ENCODE measurements around the gene TTC7B. TPM values are rescaled to one million over a fixed set of nuclear protein-coding genes. Genes with fewer than 3 reads are reported as not detected.

The TTC7B gene
- total and polyA plus RNA-seq, 2 of the 8 experiments (the other 6 are each of a cell fraction or from before 2014, with no cell fraction given), result 23.7 to 34.0 TPM

GRCh38 chr14:90521084-90521929 lies 294.9 kb downstream of the TTC7B start:
- H3K4me2 ChIP-seq (ENCODE audit: insufficient read depth in 1 of 2, low read depth in 2 of 2, low read length in 2 of 2), result no peak overlapping the region

More at GRCh38 chr14:90521084-90521929, 294.9 kb downstream of the TTC7B start:
- Histone ChIP-seq H3K56ac (replicated peaks; ENCODE audit: insufficient read length, low read depth, low read length) (no peak overlapping the region), H3K23ac (ENCODE audit: insufficient read length) (no peak overlapping the region), H4K20me1 (replicated peaks in 1 of 2; ENCODE audit: control insufficient read depth in 1 of 2, insufficient read depth in 2 of 2, low read length in 2 of 2) (no peaks in the 10 kb centered on the region), H3K4ac (replicated peaks; ENCODE audit: insufficient read length, low read depth, low read length) (no peak overlapping the region), H4K5ac (ENCODE audit: insufficient read length, low read depth, low read length) (no peak overlapping the region), H4K8ac (ENCODE audit: extremely low read depth, insufficient read depth, low read length) (no peak overlapping the region), H3K27me3 (replicated peaks in 1 of 4; ENCODE audit: control insufficient read depth in 3 of 4, extremely low read depth in 1 of 4, insufficient read depth in 3 of 4, low read length in 3 of 4) (no peaks in the 10 kb centered on the region), H3K79me2 (ENCODE audit: control insufficient read depth in 1 of 2, insufficient read depth in 2 of 2, low read length in 2 of 2) (no peaks in the 10 kb centered on the region), H2BK5ac (ENCODE audit: low read depth, low read length) (no peak overlapping the region), H2BK20ac (ENCODE audit: low read length) (no peak overlapping the region), H4K91ac (replicated peaks; ENCODE audit: insufficient read length, low read length) (no peak overlapping the region), H3K27ac (ENCODE audit: low read depth, low read length) (no peak overlapping the region), H2AK5ac (ENCODE audit: low read depth, low read length) (no peak overlapping the region), H2AFZ (ENCODE audit: low read length) (no peak overlapping the region), H3K4me3 (ENCODE audit: extremely low read depth in 1 of 4, insufficient read depth in 2 of 4, low read depth in 3 of 4, low read length in 4 of 4) (no peak overlapping the region), H3K79me1 (ENCODE audit: low read depth, low read length) (no peaks in the 10 kb centered on the region), H2BK12ac (ENCODE audit: low read depth, low read length) (no peak overlapping the region), H3K4me1 (replicated peaks in 1 of 4; ENCODE audit: control insufficient read depth in 3 of 4, insufficient read depth in 4 of 4, low read length in 3 of 4) (peaks cover 0 to 9% (median 6%) of the 10 kb centered on the region in 4 experiments; a peak in 6 of 7 replicates), H3K9ac (replicated peaks in 1 of 4; ENCODE audit: extremely low read depth in 1 of 4, low read depth in 3 of 4, low read length in 3 of 4) (no peak overlapping the region), H3K18ac (ENCODE audit: extremely low read depth, low read length) (no peak overlapping the region), H2BK15ac (ENCODE audit: low read length) (no peak overlapping the region), H3K23me2 (ENCODE audit: low read depth, low read length) (no peaks in the 10 kb centered on the region), H3K36me3 (ENCODE audit: control insufficient read depth in 2 of 4, insufficient read depth in 4 of 4, low read length in 3 of 4) (no peaks in the 10 kb centered on the region), H3K14ac (ENCODE audit: insufficient read length) (no peak overlapping the region), H3K9me3 (ENCODE audit: insufficient read depth in 2 of 2, low read depth in 1 of 2, low read length in 1 of 2) (no peaks in the 10 kb centered on the region), H2BK120ac (replicated peaks; ENCODE audit: low read depth, low read length) (no peak overlapping the region)
- no peak for TF ChIP-seq CBX8 (IDR thresholded peaks at IDR 0.05; ENCODE audit: borderline replicate concordance, low read depth, low read length)
- TF ChIP-seq TAF1 (IDR thresholded peaks at IDR 0.05; ENCODE audit: low read depth, low read length), result no peak
- no peak for TF ChIP-seq BRCA1 (IDR thresholded peaks at IDR 0.05; ENCODE audit: low read depth, low read length)
- no peak for TF ChIP-seq SRF (IDR thresholded peaks at IDR 0.05; ENCODE audit: low read depth, low read length)
- no peak for TF ChIP-seq TBP (IDR thresholded peaks at IDR 0.05; ENCODE audit: low read depth, low read length)
- no peak for TF ChIP-seq POLR2AphosphoS5 (IDR thresholded peaks at IDR 0.05; ENCODE audit: low read depth, low read length)
- TF ChIP-seq SUZ12 (IDR thresholded peaks at IDR 0.05; ENCODE audit: low read length), result no peak
- no peak for TF ChIP-seq RXRA (IDR thresholded peaks at IDR 0.05; ENCODE audit: insufficient read depth, low read depth, low read length)
- TF ChIP-seq RBBP5 (IDR thresholded peaks at IDR 0.05; ENCODE audit: borderline replicate concordance, low read depth, low read length), result no peak
- TF ChIP-seq CEBPB (IDR thresholded peaks at IDR 0.05; ENCODE audit: low read depth, low read length), result no peak
- TF ChIP-seq KDM1A (IDR thresholded peaks at IDR 0.05; ENCODE audit: borderline replicate concordance, low read length), result no peak
- DNase-seq (ENCODE audit: low read depth in 1 of 2, low spot score in 2 of 2) (no peak), FAIRE-seq (no peak)
- 91% methylated on average over 16 of the region's 16 CpGs; no CpG with 5 or more reads in 1 of the 2 experiments for whole genome bisulfite sequencing, 2 experiments (ENCODE audit: extremely low coverage in 1 of 2, insufficient coverage in 1 of 2, insufficient read length in 1 of 2, insufficient replicate concordance in 2 of 2, low coverage in 1 of 2, low lambda C conversion rate in 2 of 2, missing lambda C conversion rate in 1 of 2)
- CTCF ChIA-PET (ENCODE audit: partially characterized antibody), result interaction anchor here (0.7 to 4.1 kb wide), 10 partner anchors 8 to 233 kb away, joined by 3 to 23 read pairs (median 4); no protein-coding TSS in a partner anchor
- POLR2A ChIA-PET (ENCODE audit: partially characterized antibody), result no interaction called here
